H1 (cell line): Measurements from ENCODE around the gene ATAD5. TPM values are rescaled to one million over a fixed set of nuclear protein-coding genes. Genes with fewer than 3 reads are reported as not detected.

Experiments
- GABPA ChIP-seq: IDR thresholded peaks from 2 replicates; pipeline ENCODE4 v1.6.1; 2011; ENCODE audit warnings: mild to moderate bottlenecking, low read length, moderate library complexity, borderline replicate concordance; ENCODE audit not compliant: insufficient read depth
- polyA plus RNA-seq, 7 experiments: library from polyadenylated mRNA; depleted of rRNA in 3 of 7; stranded (reverse) in 5 of 7; unstranded in 2 of 7; fragments of >200 nt in 5 of 7; fragments of 200-250 nt in 2 of 7; gene quantifications; 1 replicate in 5 of 7; 2 replicates in 1 of 7; 4 replicates in 1 of 7; pipeline versions ENCODE4 v1.2.1 to v1.2.3, GENCODE V29; 2011 to 2013; ENCODE audit warnings: missing spikeins in 2 of 7, mixed read lengths in 2 of 7
- total RNA-seq: library from RNA; stranded (reverse); fragmentation: NEBNext Ultra II Directional; extraction: Animal tissue kit (Norgen Biotek cat#: 25700); gene quantifications from 2 replicates; pipeline ENCODE4 v1.2.1, GENCODE V29; 2021

Gene ATAD5
- total and polyA plus RNA-seq, 2 of the 8 experiments (the other 6 are each of a cell fraction or from before 2014, with no cell fraction given) = 3.5 to 30.0 TPM

- TF ChIP-seq GABPA = no peak
Measured at GRCh38 chr17:30838202-30838807, 6.5 kb downstream of the ATAD5 start (continued).
